ENCODE data around the gene FUCA1. TPM values are rescaled to one million over a fixed set of nuclear protein-coding genes. Genes with fewer than 3 reads are reported as not detected.
"Not testable (repeated sequence)": the region's sequence is repeated elsewhere in the genome, so short reads cannot be mapped to it uniquely, and the experiment has no call there.

FUCA1 gene
- total RNA-seq, 1 donor from 2014 or later, result 12.6 TPM

GRCh38 chr1:23836037-23836436 lies 32.1 kb downstream of the FUCA1 start:
- no peak overlapping the region for H3K4me3 Mint-ChIP-seq

GRCh38 chr1:23834156-23834555 lies 33.9 kb downstream of the FUCA1 start:
- H4K20me1 ChIP-seq (ENCODE audit: low read depth); H2AFZ ChIP-seq (replicated peaks); H3K4me1 ChIP-seq; H3K27me3 Mint-ChIP-seq (ENCODE audit: insufficient read depth, low read depth); DNase-seq (ENCODE audit: low spot score); H3K9me3 Mint-ChIP-seq; H3K9me3 ChIP-seq (ENCODE audit: low read depth); H3K9ac ChIP-seq; H3K27ac Mint-ChIP-seq; H3K36me3 ChIP-seq; H3K36me3 Mint-ChIP-seq; H3F3A ChIP-seq (ENCODE audit: low read depth); H3K4me2 ChIP-seq; H3K4me3 Mint-ChIP-seq; H3K4me3 ChIP-seq; H3K79me2 ChIP-seq (ENCODE audit: low read depth); H3K4me1 Mint-ChIP-seq; H3K27ac ChIP-seq: not testable (repeated sequence)
- peaks cover 31% of the 10 kb centered on the region for H3K27me3 ChIP-seq

More at GRCh38 chr1:23836037-23836436, 32.1 kb downstream of the FUCA1 start:
- H2AFZ ChIP-seq (replicated peaks), result no peak overlapping the region
- H4K20me1 ChIP-seq (ENCODE audit: low read depth), result no peaks in the 10 kb centered on the region
- H3K27me3 ChIP-seq, result peaks cover 31% of the 10 kb centered on the region
- no peak overlapping the region for H3K4me3 ChIP-seq
- no peak overlapping the region for H3K27ac ChIP-seq
- Mint-ChIP-seq H3K4me1 (peaks cover 5% of the 10 kb centered on the region), H3K27ac (no peak overlapping the region), H3K9me3 (no peaks in the 10 kb centered on the region), H3K27me3 (ENCODE audit: insufficient read depth, low read depth) (peaks cover 10% of the 10 kb centered on the region), H3K36me3 (no peaks in the 10 kb centered on the region)
- no peaks in the 10 kb centered on the region for H3K79me2 ChIP-seq (ENCODE audit: low read depth)
- no peak for TF ChIP-seq CTCF (IDR thresholded peaks at IDR 0.05)
- TF ChIP-seq EZH2 (IDR thresholded peaks at IDR 0.05), result no peak
- no peak for TF ChIP-seq EZH2phosphoT487 (IDR thresholded peaks at IDR 0.05)
- no peak overlapping the region for H3K9ac ChIP-seq
- H3K9me3 ChIP-seq (ENCODE audit: low read depth), result no peaks in the 10 kb centered on the region
- H3F3A ChIP-seq (ENCODE audit: low read depth), result peaks cover 5% of the 10 kb centered on the region
- no peak overlapping the region for H3K4me2 ChIP-seq
- no peak for DNase-seq (ENCODE audit: low spot score)
- peaks cover 4% of the 10 kb centered on the region for H3K4me1 ChIP-seq
- no peaks in the 10 kb centered on the region for H3K36me3 ChIP-seq

- H3K9me3 ChIP-seq (ENCODE audit: low read depth), result no peaks in the 10 kb centered on the region
- TF ChIP-seq CTCF (IDR thresholded peaks at IDR 0.05) (no peak), EZH2 (IDR thresholded peaks at IDR 0.05) (no peak), EZH2phosphoT487 (IDR thresholded peaks at IDR 0.05) (no peak)
- peaks cover 17% of the 10 kb centered on the region for H3K79me2 ChIP-seq (ENCODE audit: low read depth)
- no peak for DNase-seq (ENCODE audit: low spot score)
- H3K4me3 ChIP-seq, result no peak overlapping the region
- H3K36me3 ChIP-seq, result no peaks in the 10 kb centered on the region
- Mint-ChIP-seq H3K9me3 (no peaks in the 10 kb centered on the region), H3K27me3 (ENCODE audit: insufficient read depth, low read depth) (no peaks in the 10 kb centered on the region), H3K4me1 (peaks cover 16% of the 10 kb centered on the region), H3K4me3 (no peak overlapping the region), H3K27ac (no peak overlapping the region), H3K36me3 (no peaks in the 10 kb centered on the region)
- H3K4me1 ChIP-seq, result peaks cover 11% of the 10 kb centered on the region
- H3F3A ChIP-seq (ENCODE audit: low read depth), result peaks cover 13% of the 10 kb centered on the region
- H3K4me2 ChIP-seq, result no peak overlapping the region
- no peak overlapping the region for H3K27ac ChIP-seq
- no peak overlapping the region for H3K9ac ChIP-seq
- no peak overlapping the region for H2AFZ ChIP-seq (replicated peaks)
- H4K20me1 ChIP-seq (ENCODE audit: low read depth), result peaks cover 1% of the 10 kb centered on the region
- H3K27me3 ChIP-seq, result no peaks in the 10 kb centered on the region
Observed at GRCh38 chr1:23827717-23828116, 40.4 kb downstream of the FUCA1 start.

- not testable (repeated sequence) for DNase-seq (ENCODE audit: low spot score); H3K36me3 Mint-ChIP-seq; H3K36me3 ChIP-seq; H3K4me3 Mint-ChIP-seq; H3K27ac ChIP-seq; H3K4me2 ChIP-seq; H3K27me3 ChIP-seq; H3K9me3 Mint-ChIP-seq; H4K20me1 ChIP-seq (ENCODE audit: low read depth); H3K9ac ChIP-seq; H3K4me3 ChIP-seq; H3K27me3 Mint-ChIP-seq (ENCODE audit: insufficient read depth, low read depth); H2AFZ ChIP-seq (replicated peaks); H3K9me3 ChIP-seq (ENCODE audit: low read depth); H3K27ac Mint-ChIP-seq
- peaks cover 16% of the 10 kb centered on the region for H3K4me1 Mint-ChIP-seq
- Histone ChIP-seq H3K4me1 (peaks cover 11% of the 10 kb centered on the region), H3K79me2 (ENCODE audit: low read depth) (peaks cover 17% of the 10 kb centered on the region), H3F3A (ENCODE audit: low read depth) (peaks cover 13% of the 10 kb centered on the region)
Observed at GRCh38 chr1:23826590-23826989, 41.5 kb downstream of the FUCA1 start.

All from neural progenitor cell (in vitro differentiated cells).